Duodenal mucosa (tissue), 2 donors: ENCODE results near the gene TRDN.

Experiments
- H3K27ac ChIP-seq: one replicate; pipeline ENCODE4 v1.7.0; 2013; ENCODE audit warnings: low read depth, low read length
- H3K27me3 ChIP-seq, 2 donors: one replicate each; pipeline ENCODE4 v1.7.0; 2013; ENCODE audit warnings: low read length in 2 of 2, control low read depth in 1 of 2; ENCODE audit not compliant: insufficient read depth in 2 of 2, control insufficient read depth in 1 of 2
- H3K36me3 ChIP-seq, 2 donors: one replicate each; pipeline ENCODE4 v1.7.0; 2013; ENCODE audit warnings: low read length in 2 of 2, control low read depth in 1 of 2; ENCODE audit not compliant: insufficient read depth in 2 of 2, control insufficient read depth in 1 of 2
- H3K4me1 ChIP-seq, 2 donors: one replicate each; pipeline ENCODE4 v1.7.0; 2013; ENCODE audit warnings: low read length in 2 of 2, control low read depth in 1 of 2; ENCODE audit not compliant: insufficient read depth in 2 of 2, control insufficient read depth in 1 of 2
- H3K4me3 ChIP-seq, 2 donors: one replicate each; pipeline ENCODE4 v1.7.0; 2013; ENCODE audit warnings: low read length in 2 of 2, low read depth in 1 of 2
- H3K9ac ChIP-seq, 2 donors: one replicate each; pipeline ENCODE4 v1.7.0; 2013; ENCODE audit warnings: low read length in 2 of 2, low read depth in 1 of 2
- H3K9me3 ChIP-seq, 2 donors: one replicate each; pipeline ENCODE4 v1.7.0; 2013; ENCODE audit warnings: low read length in 2 of 2, control low read depth in 1 of 2; ENCODE audit not compliant: control insufficient read depth in 1 of 2

Gene TRDN

GRCh38 chr6:123635144-123635543 lies 1.6 kb downstream of the TRDN start:
- H3K9me3 ChIP-seq = no peaks in the 10 kb centered on the region
- no peak overlapping the region for H3K4me3 ChIP-seq
- no peaks in the 10 kb centered on the region for H3K27me3 ChIP-seq
- H3K9ac ChIP-seq = no peak overlapping the region
- H3K27ac ChIP-seq = no peak overlapping the region
- no peaks in the 10 kb centered on the region for H3K36me3 ChIP-seq
- no peaks in the 10 kb centered on the region for H3K4me1 ChIP-seq

- Histone ChIP-seq H3K4me1 (no peaks in the 10 kb centered on the region), H3K27ac (no peak overlapping the region), H3K9ac (no peak overlapping the region), H3K27me3 (no peaks in the 10 kb centered on the region), H3K36me3 (no peaks in the 10 kb centered on the region), H3K4me3 (no peak overlapping the region), H3K9me3 (no peaks in the 10 kb centered on the region)
Measured at GRCh38 chr6:123632641-123633040, 4.1 kb downstream of the TRDN start.

- H3K9me3 ChIP-seq = no peaks in the 10 kb centered on the region
Measured at GRCh38 chr6:123629258-123629941, 7.3 kb downstream of the TRDN start.

DNA sequence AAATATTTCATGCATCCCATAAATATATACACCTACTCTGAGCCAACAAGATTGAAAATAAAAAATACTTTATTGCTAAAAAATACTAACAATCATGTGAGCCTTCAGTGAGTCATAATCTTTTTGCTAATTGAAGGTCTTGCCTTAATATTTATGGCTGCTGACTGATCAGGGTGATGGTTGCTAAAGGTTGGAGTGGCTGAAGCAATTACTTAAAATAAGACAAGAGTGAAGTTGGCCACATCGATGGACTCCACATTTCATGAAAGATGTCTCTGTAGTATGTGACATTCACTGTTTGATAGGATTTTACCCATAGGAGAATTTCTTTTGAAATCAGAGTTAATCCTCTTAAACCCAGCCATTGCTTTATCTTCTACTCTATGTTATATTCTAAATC lies 11.1 kb downstream of the TRDN start:
- Histone ChIP-seq H3K36me3 (no peaks in the 10 kb centered on the region), H3K9me3 (no peaks in the 10 kb centered on the region), H3K27ac (no peak overlapping the region), H3K4me3 (no peak overlapping the region), H3K27me3 (no peaks in the 10 kb centered on the region), H3K9ac (no peak overlapping the region), H3K4me1 (no peaks in the 10 kb centered on the region)

More at GRCh38 chr6:123629258-123629941, 7.3 kb downstream of the TRDN start:
- Histone ChIP-seq H3K27ac (no peak overlapping the region), H3K9ac (no peak overlapping the region), H3K36me3 (no peaks in the 10 kb centered on the region), H3K27me3 (no peaks in the 10 kb centered on the region), H3K4me1 (no peaks in the 10 kb centered on the region), H3K4me3 (no peak overlapping the region)

DNA sequence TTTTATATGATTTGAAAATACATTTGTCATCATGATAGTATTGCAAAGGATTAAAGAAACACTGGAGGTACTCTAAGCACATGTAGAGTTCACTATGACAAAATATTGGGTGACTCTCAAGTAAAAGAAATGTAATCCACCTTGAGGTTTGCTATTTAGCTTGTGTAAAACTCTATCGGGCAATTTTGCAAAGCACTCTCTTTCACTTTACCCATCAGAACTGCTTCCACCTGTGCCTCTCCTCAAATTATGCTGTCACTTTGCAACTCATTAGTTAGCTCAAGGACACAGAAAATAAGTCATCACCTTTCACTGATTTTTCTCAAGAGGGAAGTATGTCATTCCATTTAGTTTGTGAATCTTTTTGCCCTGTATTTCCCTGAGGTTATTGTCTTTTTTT lies 14.0 kb downstream of the TRDN start:
- H3K36me3 ChIP-seq = no peaks in the 10 kb centered on the region
- H3K9ac ChIP-seq = no peak overlapping the region
- no peak overlapping the region for H3K27ac ChIP-seq
- no peaks in the 10 kb centered on the region for H3K27me3 ChIP-seq
- H3K9me3 ChIP-seq = no peaks in the 10 kb centered on the region
- H3K4me3 ChIP-seq = no peak overlapping the region
- H3K4me1 ChIP-seq = no peaks in the 10 kb centered on the region

DNA sequence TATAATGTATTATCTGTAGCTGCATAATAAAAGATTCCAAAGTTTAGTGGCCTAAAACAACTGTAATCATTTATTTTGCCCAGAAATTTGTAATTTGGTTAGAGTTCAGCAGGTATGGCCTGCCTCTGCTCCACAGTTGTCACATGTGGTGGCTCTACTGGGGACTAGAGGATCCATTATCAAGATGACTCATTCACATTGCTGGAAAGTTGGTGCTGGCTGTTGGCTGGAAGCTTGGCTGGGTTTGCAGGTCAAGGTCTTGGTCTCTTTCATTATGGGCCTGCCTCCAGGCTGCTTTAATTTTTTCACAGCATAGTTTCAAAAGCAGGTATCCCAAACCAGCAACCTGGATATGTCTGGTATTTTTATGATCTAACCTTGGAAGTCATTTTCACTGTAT lies 17.6 kb downstream of the TRDN start:
- Histone ChIP-seq H3K9ac (no peak overlapping the region), H3K9me3 (no peaks in the 10 kb centered on the region), H3K4me3 (no peak overlapping the region), H3K27ac (no peak overlapping the region), H3K36me3 (no peaks in the 10 kb centered on the region), H3K4me1 (no peaks in the 10 kb centered on the region), H3K27me3 (no peaks in the 10 kb centered on the region)

DNA sequence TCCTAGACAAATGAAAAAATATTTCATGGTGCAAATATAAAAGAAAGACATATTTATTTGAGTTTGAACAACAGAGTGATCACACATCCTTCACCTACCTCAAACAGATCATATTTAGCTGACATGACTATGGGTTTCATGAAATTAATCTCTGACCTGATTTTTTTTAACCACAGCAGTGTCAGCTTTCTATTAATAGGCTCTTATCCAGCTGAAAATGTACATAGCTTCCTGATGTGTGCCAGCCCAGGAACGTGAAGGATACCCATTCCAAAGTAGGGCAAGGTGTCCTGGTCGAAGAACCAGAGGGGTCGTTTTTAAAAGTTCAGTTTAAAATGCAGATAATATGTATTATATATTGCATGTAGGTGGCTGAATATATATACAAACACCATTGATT lies 19.8 kb downstream of the TRDN start:
- H3K9ac ChIP-seq = no peak overlapping the region
- no peaks in the 10 kb centered on the region for H3K27me3 ChIP-seq
- no peak overlapping the region for H3K4me3 ChIP-seq
- no peaks in the 10 kb centered on the region for H3K9me3 ChIP-seq
- no peak overlapping the region for H3K27ac ChIP-seq
- no peaks in the 10 kb centered on the region for H3K36me3 ChIP-seq
- no peaks in the 10 kb centered on the region for H3K4me1 ChIP-seq

DNA sequence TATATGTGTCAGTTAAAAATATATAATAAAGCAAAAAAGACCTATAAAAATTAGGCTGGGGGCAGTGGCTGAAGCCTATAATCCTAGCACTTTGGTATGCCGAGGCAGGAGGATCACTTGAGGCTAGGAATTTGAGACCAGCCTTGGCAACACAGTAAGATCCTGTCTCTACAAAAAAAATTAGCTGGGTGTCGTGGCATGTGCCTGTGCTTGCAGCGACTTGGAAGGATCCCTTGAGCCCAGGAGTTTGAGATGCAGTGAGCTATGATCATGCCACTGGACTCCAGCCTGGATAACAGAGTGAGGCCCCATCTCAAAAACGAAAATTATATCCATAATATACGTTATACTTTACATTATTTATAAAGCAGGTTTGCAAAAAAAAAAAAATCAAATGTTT lies 20.7 kb downstream of the TRDN start:
- Histone ChIP-seq H3K9me3 (no peaks in the 10 kb centered on the region), H3K4me3 (no peak overlapping the region), H3K36me3 (no peaks in the 10 kb centered on the region), H3K9ac (no peak overlapping the region), H3K4me1 (no peaks in the 10 kb centered on the region), H3K27ac (no peak overlapping the region), H3K27me3 (no peaks in the 10 kb centered on the region)

DNA sequence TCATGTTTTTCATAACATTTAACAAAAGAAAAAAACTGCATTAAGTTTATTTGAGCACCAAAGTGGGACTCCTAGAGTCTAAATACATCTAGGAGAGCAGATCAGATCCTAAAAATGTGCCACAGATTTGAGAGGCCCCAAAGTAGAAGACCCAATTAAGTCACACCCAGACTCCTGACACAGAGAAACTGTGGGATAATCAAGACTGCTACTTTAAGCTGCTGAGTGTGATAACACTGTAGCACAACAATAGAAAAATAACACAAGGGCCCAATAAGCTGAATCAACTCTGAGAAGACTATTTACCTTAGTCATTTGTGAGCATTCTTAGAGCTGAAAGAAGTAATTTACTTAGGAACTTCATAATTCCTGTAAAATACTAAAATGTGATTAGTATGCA lies 26.0 kb downstream of the TRDN start:
- no peak overlapping the region for H3K9ac ChIP-seq
- H3K27me3 ChIP-seq = no peaks in the 10 kb centered on the region
- H3K9me3 ChIP-seq = no peaks in the 10 kb centered on the region
- H3K36me3 ChIP-seq = no peaks in the 10 kb centered on the region
- H3K4me1 ChIP-seq = no peaks in the 10 kb centered on the region
- no peak overlapping the region for H3K4me3 ChIP-seq
- H3K27ac ChIP-seq = no peak overlapping the region

DNA sequence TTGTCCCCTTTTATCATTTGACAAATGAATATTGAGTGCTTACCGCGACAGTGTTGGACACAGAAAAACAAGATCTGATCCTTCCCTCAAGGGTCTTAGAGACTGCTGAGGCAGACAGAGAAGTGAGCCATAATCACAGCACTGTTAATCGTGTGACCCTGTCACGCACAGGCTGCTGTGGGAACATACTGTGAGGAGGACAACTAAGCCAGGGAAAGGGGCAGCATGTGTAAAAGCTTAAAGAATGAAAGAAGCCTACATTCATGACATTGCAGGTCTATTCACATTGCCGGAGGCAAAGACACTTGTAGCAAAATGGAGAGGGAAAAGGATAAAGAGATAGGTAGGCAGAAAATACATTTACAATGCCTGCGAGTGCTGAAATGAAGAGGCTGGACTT lies 32.7 kb downstream of the TRDN start:
- Histone ChIP-seq H3K4me1 (no peaks in the 10 kb centered on the region), H3K9me3 (no peaks in the 10 kb centered on the region)

GRCh38 chr6:123598011-123598410 lies 38.7 kb downstream of the TRDN start:
- Histone ChIP-seq H3K4me3 (no peak overlapping the region), H3K36me3 (no peaks in the 10 kb centered on the region), H3K27me3 (no peaks in the 10 kb centered on the region), H3K4me1 (no peaks in the 10 kb centered on the region), H3K9ac (no peak overlapping the region), H3K27ac (no peak overlapping the region), H3K9me3 (no peaks in the 10 kb centered on the region)

More for the DNA sequence above, 32.7 kb downstream of the TRDN start:
- Histone ChIP-seq H3K9ac (no peak overlapping the region), H3K27ac (no peak overlapping the region), H3K27me3 (no peaks in the 10 kb centered on the region), H3K36me3 (no peaks in the 10 kb centered on the region), H3K4me3 (no peak overlapping the region)
